A549 (cell line): ENCODE data around the gene TCF7L2. TPM values are rescaled to one million over a fixed set of nuclear protein-coding genes. Genes with fewer than 3 reads are reported as not detected.

Experiments used
- ATAC-seq, 2 experiments: fragments of 200-7000 bp in 1 of 2; fragments of >200 bp in 1 of 2; cut with Nextera tagmentation in 1 of 2; cut with Tn5 transposase in 1 of 2; 3 replicates each; pipeline versions ENCODE4 v1.8.0 to v1.9.1; 2018 to 2020; ENCODE audit warnings: mild to moderate bottlenecking in 1 of 2, moderate library complexity in 1 of 2
- CTCF ChIA-PET: fragments of 300-600 bp; sonication (Branson Sonifier 250); formaldehyde crosslinking; extraction: SDS; loops from one replicate; lab custom pipeline; 2021; ENCODE audit warnings: antibody characterized with exemption, inconsistent platforms; lab: Yijun Ruan, JAX
- POLR2A ChIA-PET: fragments of 350-600 bp; formaldehyde crosslinking; extraction: SDS; loops from one replicate; lab custom pipeline; 2021; ENCODE audit warnings: antibody characterized with exemption, inconsistent platforms; lab: Yijun Ruan, JAX
- DNase-seq, 2 experiments: peaks; one replicate each; pipeline versions ENCODE4 v3.0.0 to v3.0.0-alpha.2; 2011 to 2016; ENCODE audit warnings: low read depth in 1 of 2, low spot score in 1 of 2
- FAIRE-seq: peaks from 2 replicates; lab custom pipeline; 2011; peaks lifted over from hg19 to GRCh38; lab: Jason Lieb, UNC
- H3K27ac ChIP-seq, 2 experiments: fragments of >200 bp; sonication (Bioruptor Twin); formaldehyde crosslinking; 3 replicates each; pipeline ENCODE4 v1.5.1; 2016 to 2017
- H3K4me1 ChIP-seq: fragments of >200 bp; sonication (Bioruptor Twin); formaldehyde crosslinking; 3 replicates; pipeline ENCODE4 v1.6.1; 2016
- H3K4me2 ChIP-seq: fragments of >200 bp; sonication (Bioruptor Twin); formaldehyde crosslinking; 3 replicates; pipeline ENCODE4 v1.6.1; 2016
- H3K4me3 ChIP-seq: fragments of >200 bp; sonication (Bioruptor Twin); formaldehyde crosslinking; 3 replicates; pipeline ENCODE4 v1.5.1; 2016
- H3K9me3 ChIP-seq: fragments of >200 bp; sonication (Bioruptor Twin); formaldehyde crosslinking; 3 replicates; pipeline ENCODE4 v1.6.1; 2016
- BHLHE40 ChIP-seq: IDR thresholded peaks from 2 replicates; pipeline ENCODE4 v1.6.1; 2012; ENCODE audit warnings: low read depth, low read length, inconsistent platforms
- CBX8 ChIP-seq: fragments of 200-600 bp; sonication (generic); IDR thresholded peaks from 2 replicates; pipeline ENCODE4 v1.6.1; 2016
- CHD2 ChIP-seq: fragments of 150-350 bp; IDR thresholded peaks from 2 replicates; pipeline ENCODE4 v1.6.1; 2014; ENCODE audit warnings: low read length; ENCODE audit not compliant: partially characterized antibody
- CHD4 ChIP-seq: fragments of 200-600 bp; sonication (generic); IDR thresholded peaks from 2 replicates; pipeline ENCODE4 v1.6.1; 2016; ENCODE audit warnings: antibody characterized with exemption, mild to moderate bottlenecking, borderline replicate concordance
- EHF ChIP-seq: fragments of 250-450 bp; sonication (Bioruptor Pico); IDR thresholded peaks from 2 replicates; pipeline ENCODE4 v1.5.0; 2020; ENCODE audit warnings: mild to moderate bottlenecking
- EHMT2 ChIP-seq: fragments of 200-600 bp; sonication (generic); IDR thresholded peaks from 2 replicates; pipeline ENCODE4 v1.6.1; 2016; ENCODE audit warnings: antibody characterized with exemption, low read depth, mild to moderate bottlenecking, moderate library complexity
- EP300 ChIP-seq, 2 experiments: fragments of >200 bp; sonication (Bioruptor Twin); formaldehyde crosslinking; IDR thresholded peaks; 2 replicates in 1 of 2; 3 replicates in 1 of 2; pipeline ENCODE4 v1.6.1; 2016 to 2017
- ESRRA ChIP-seq: fragments of 150-350 bp; IDR thresholded peaks from 2 replicates; pipeline ENCODE4 v1.6.1; 2014; ENCODE audit warnings: mild to moderate bottlenecking, low read length, borderline replicate concordance
- FOSB ChIP-seq: fragments of 250-450 bp; sonication (Bioruptor Pico); IDR thresholded peaks from 2 replicates; pipeline ENCODE4 v1.5.0; 2020; ENCODE audit warnings: mild to moderate bottlenecking, moderate library complexity
- GATA3 ChIP-seq: IDR thresholded peaks from 2 replicates; pipeline ENCODE4 v1.6.1; 2012; ENCODE audit warnings: borderline replicate concordance
- HOXB5 ChIP-seq: fragments of 250-450 bp; sonication (Bioruptor Pico); IDR thresholded peaks from 2 replicates; pipeline ENCODE4 v1.5.0; 2020; ENCODE audit warnings: mild to moderate bottlenecking, moderate library complexity
- JUNB ChIP-seq: fragments of >200 bp; sonication (Bioruptor Twin); formaldehyde crosslinking; IDR thresholded peaks from 2 replicates; pipeline ENCODE4 v1.6.1; 2016
- MAFK ChIP-seq: fragments of 450-650 bp; IDR thresholded peaks from 2 replicates; pipeline ENCODE4 v1.6.1; 2014; ENCODE audit not compliant: partially characterized antibody
- MAZ ChIP-seq: fragments of 150-350 bp; IDR thresholded peaks from 2 replicates; pipeline ENCODE4 v1.6.1; 2014; ENCODE audit warnings: antibody characterized with exemption, low read depth, low read length, borderline replicate concordance
- MYC ChIP-seq: IDR thresholded peaks from 2 replicates; pipeline ENCODE4 v1.6.1; 2012; ENCODE audit warnings: mild to moderate bottlenecking, inconsistent platforms, low read length, improper control_type of control experiment, borderline replicate concordance
- PHF8 ChIP-seq: fragments of 200-600 bp; sonication (generic); IDR thresholded peaks from 2 replicates; pipeline ENCODE4 v1.6.1; 2016; ENCODE audit warnings: low read depth, mild to moderate bottlenecking, antibody characterized with exemption, moderate library complexity, borderline replicate concordance
- POLR2A ChIP-seq: IDR thresholded peaks from 2 replicates; pipeline ENCODE4 v1.6.1; 2012; ENCODE audit warnings: mild to moderate bottlenecking, low read length
- RAD21 ChIP-seq, 2 experiments: fragments of >200 bp in 1 of 2; sonication (Bioruptor Twin) in 1 of 2; formaldehyde crosslinking in 1 of 2; IDR thresholded peaks in 1 of 2; conservative IDR thresholded peaks in 1 of 2; 2 replicates in 1 of 2; 3 replicates in 1 of 2; pipeline ENCODE4 v1.6.1; 2012 to 2018; ENCODE audit warnings: inconsistent platforms in 1 of 2
- RFX5 ChIP-seq: fragments of 450-650 bp; IDR thresholded peaks from 2 replicates; pipeline ENCODE4 v1.7.1; 2014; ENCODE audit warnings: antibody characterized with exemption, mild to moderate bottlenecking, moderate library complexity
- SREBF2 ChIP-seq: fragments of 450-650 bp; IDR thresholded peaks from 2 replicates; pipeline ENCODE4 v1.6.1; 2014; ENCODE audit warnings: mild to moderate bottlenecking, moderate library complexity
- ZC3H11A ChIP-seq: fragments of 450-650 bp; IDR thresholded peaks from 2 replicates; pipeline ENCODE4 v1.6.1; 2014; ENCODE audit warnings: antibody characterized with exemption, mild to moderate bottlenecking
- ZSCAN20 ChIP-seq: fragments of 250-450 bp; sonication (Bioruptor Pico); IDR thresholded peaks from 2 replicates; pipeline ENCODE4 v1.8.0; 2022; ENCODE audit warnings: mild to moderate bottlenecking, moderate library complexity
- WGBS: methylation state at CpG from one replicate; pipeline ENCODE4 v1.1.6; 2017; ENCODE audit errors: missing lambda C conversion rate; 5-methylcytosine and 5-hydroxymethylcytosine counted together
- polyA plus RNA-seq, 4 experiments: library from polyadenylated mRNA; depleted of rRNA in 3 of 4; stranded (reverse); fragments of >200 nt; fragmentation: RNase III in 1 of 4; extraction: RNeasy Plus Mini Kit Qiagen cat#74134 plus additional on column Dnase treatment in 1 of 4; gene quantifications; 2 replicates in 3 of 4; 3 replicates in 1 of 4; pipeline ENCODE4 v1.2.3, GENCODE V29; 2011 to 2017
- TF ChIP-seq, protein P1 (sequence below): fragments of >200 bp; sonication (Bioruptor Twin); formaldehyde crosslinking; IDR thresholded peaks from 2 replicates; pipeline ENCODE4 v1.6.1; 2016
- TF ChIP-seq, protein P2 (sequence below): IDR thresholded peaks from 2 replicates; pipeline ENCODE4 v1.6.1; 2012
- TF ChIP-seq, protein P3 (sequence below): fragments of >200 bp; sonication (Bioruptor Twin); formaldehyde crosslinking; IDR thresholded peaks from 3 replicates; pipeline ENCODE4 v1.5.1; 2016
- TF ChIP-seq, protein P4 (sequence below): fragments of 200-600 bp; sonication (generic); IDR thresholded peaks from 2 replicates; pipeline ENCODE4 v1.6.1; 2016; ENCODE audit warnings: antibody characterized with exemption, mild to moderate bottlenecking, moderate library complexity
- TF ChIP-seq, protein P5 (sequence below): IDR thresholded peaks from 2 replicates; pipeline ENCODE4 v1.6.1; 2012

The TCF7L2 gene
- polyA plus RNA-seq, 2 of the 4 experiments (the other 2 are of a cell fraction): 11.3 to 14.5 TPM

DNA sequence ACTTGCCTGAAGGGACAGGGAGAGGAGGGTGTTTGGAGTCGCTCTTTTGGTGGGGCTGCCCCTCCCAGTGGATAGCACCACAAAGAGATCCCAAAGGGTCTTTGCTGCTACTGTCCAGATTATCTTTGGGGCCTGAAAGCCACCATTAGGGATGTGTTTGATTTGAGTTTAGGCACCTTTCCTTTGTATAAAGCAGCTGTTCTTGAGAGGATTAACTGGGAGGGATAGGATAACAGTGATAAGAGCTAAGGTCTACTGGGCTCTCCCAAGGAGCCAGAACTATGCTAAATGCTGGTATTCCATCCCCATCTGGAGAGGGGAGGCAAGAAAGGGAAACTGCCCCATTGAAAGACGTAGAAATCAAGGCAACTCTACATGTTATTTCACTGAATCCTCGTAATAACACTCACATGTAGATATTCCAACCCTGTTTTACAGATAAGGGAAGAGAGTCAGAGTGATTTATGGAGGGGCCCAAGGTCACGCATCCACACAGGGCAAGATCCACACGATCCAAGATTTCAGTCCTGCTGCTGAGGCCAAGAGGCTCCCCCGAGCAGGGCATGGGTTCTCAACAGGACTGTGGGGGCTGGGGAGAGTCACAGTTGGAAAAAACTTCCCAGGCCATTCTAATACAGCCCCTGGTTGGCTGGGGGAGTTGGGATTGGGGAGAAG, 11.1 kb upstream of the TCF7L2 start:
- H3K9me3 ChIP-seq: no peaks in the 10 kb centered on the region
- no peak overlapping the region for H3K4me3 ChIP-seq
- H3K27ac ChIP-seq: no peak overlapping the region
- POLR2A ChIA-PET: no interaction called here
- H3K4me2 ChIP-seq: no peak overlapping the region
- 86% methylated on average over 6 of the region's 6 CpGs for WGBS
- H3K4me1 ChIP-seq: peaks cover 3% of the 10 kb centered on the region; the same call in 1 of the 3 replicates
- TF ChIP-seq RAD21 (conservative IDR thresholded peaks at IDR 0.05 in 1 of 2, IDR thresholded peaks at IDR 0.05 in 1 of 2): no peak
- TF ChIP-seq EHF (CRISPR knock-in tag): no peak
- TF ChIP-seq, protein P1, sequence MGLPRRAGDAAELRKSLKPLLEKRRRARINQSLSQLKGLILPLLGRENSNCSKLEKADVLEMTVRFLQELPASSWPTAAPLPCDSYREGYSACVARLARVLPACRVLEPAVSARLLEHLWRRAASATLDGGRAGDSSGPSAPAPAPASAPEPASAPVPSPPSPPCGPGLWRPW: no peak
- TF ChIP-seq ZC3H11A: no peak
- no peak for TF ChIP-seq JUNB
- TF ChIP-seq EP300 (IDR thresholded peaks at IDR 0.05): no peak
- no peak for TF ChIP-seq ZSCAN20 (CRISPR knock-in tag)
- TF ChIP-seq PHF8: no peak
- TF ChIP-seq ESRRA: no peak
- no peak for TF ChIP-seq HOXB5
- TF ChIP-seq, protein P2, sequence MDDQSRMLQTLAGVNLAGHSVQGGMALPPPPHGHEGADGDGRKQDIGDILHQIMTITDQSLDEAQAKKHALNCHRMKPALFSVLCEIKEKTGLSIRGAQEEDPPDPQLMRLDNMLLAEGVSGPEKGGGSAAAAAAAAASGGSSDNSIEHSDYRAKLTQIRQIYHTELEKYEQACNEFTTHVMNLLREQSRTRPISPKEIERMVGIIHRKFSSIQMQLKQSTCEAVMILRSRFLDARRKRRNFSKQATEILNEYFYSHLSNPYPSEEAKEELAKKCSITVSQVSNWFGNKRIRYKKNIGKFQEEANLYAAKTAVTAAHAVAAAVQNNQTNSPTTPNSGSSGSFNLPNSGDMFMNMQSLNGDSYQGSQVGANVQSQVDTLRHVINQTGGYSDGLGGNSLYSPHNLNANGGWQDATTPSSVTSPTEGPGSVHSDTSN: no peak
- TF ChIP-seq EHMT2: no peak
- CTCF ChIA-PET: interaction anchor here (1.4 kb wide), 1 partner anchor 19 kb away, joined by 3 read pairs; no protein-coding TSS in a partner anchor
- DNase-seq (no peak), FAIRE-seq (no peak), ATAC-seq (no peak; a peak in 1 of 6 replicates)

DNA sequence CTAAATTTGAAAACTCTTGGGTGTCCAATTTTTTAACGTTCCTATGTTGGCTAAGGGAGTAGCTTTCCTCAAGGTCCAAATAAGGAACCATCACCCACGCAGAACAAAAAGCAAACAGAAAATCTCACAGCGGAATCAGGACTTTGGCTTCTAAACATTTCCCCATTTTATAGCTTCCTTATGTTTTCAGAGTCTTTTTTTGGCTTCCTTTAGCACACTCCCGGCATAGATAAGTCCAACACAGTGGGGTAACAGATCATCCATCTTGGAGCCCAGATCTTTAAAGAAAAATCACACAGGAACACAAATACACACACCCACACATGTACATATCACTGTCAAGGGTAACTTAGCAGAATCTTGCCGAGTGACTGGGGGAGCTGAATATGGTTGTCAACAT, 4.2 kb upstream of the TCF7L2 start:
- CTCF ChIA-PET: interaction anchor here (0.6 to 1.2 kb wide), 2 partner anchors 9 to 48 kb away, joined by 3 read pairs; no protein-coding TSS in a partner anchor
- H3K4me2 ChIP-seq: no peak overlapping the region
- 0 out of 6 replicates have a peak overlapping the region, but pooled peaks of 1 of the 2 experiments have one; percentile 44 for H3K27ac ChIP-seq
- TF ChIP-seq FOSB (CRISPR knock-in tag): no peak
- TF ChIP-seq POLR2A: no peak
- TF ChIP-seq, protein P3, sequence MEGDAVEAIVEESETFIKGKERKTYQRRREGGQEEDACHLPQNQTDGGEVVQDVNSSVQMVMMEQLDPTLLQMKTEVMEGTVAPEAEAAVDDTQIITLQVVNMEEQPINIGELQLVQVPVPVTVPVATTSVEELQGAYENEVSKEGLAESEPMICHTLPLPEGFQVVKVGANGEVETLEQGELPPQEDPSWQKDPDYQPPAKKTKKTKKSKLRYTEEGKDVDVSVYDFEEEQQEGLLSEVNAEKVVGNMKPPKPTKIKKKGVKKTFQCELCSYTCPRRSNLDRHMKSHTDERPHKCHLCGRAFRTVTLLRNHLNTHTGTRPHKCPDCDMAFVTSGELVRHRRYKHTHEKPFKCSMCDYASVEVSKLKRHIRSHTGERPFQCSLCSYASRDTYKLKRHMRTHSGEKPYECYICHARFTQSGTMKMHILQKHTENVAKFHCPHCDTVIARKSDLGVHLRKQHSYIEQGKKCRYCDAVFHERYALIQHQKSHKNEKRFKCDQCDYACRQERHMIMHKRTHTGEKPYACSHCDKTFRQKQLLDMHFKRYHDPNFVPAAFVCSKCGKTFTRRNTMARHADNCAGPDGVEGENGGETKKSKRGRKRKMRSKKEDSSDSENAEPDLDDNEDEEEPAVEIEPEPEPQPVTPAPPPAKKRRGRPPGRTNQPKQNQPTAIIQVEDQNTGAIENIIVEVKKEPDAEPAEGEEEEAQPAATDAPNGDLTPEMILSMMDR: no peak
- no peak for TF ChIP-seq BHLHE40
- FAIRE-seq (no peak), ATAC-seq (no peak), DNase-seq (no peak)
- no peak overlapping the region for H3K4me3 ChIP-seq
- no peaks in the 10 kb centered on the region for H3K9me3 ChIP-seq
- peaks cover 24% of the 10 kb centered on the region; the same call in 2 of the 3 replicates for H3K4me1 ChIP-seq
- WGBS: 62% methylated on average over 5 of the region's 5 CpGs
- POLR2A ChIA-PET: no interaction called here

DNA sequence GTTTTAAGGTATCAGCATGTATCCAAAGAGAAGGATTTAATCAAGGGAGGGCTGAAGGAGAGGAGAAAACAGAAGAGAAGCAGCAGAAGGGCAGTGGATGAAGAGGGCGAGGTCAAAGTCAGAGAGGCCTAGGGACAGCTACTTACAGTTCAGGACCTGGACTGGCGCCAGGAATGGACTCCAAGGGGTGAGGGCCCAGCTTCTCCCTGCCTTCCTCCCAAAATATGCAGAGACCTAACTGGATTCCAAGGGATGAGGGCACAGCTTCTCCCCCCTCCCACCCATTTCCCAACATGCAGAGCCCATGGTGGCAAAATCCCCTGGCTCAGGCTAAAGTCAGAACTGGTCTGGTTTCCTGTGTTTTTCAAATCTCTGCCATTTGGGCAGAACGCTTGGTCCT, 3.4 kb upstream of the TCF7L2 start:
- no peak for DNase-seq
- Histone ChIP-seq H3K4me1 (peaks cover 24% of the 10 kb centered on the region; the same call in 2 of the 3 replicates), H3K9me3 (no peaks in the 10 kb centered on the region), H3K4me2 (no peak overlapping the region; the same call in 2 of the 3 replicates), H3K4me3 (no peak overlapping the region), H3K27ac (peak overlapping the region in 1 of 2 experiments; percentile 44; a peak in 2 of 6 replicates)
- ATAC-seq: no peak
- ChIA-PET CTCF (interaction anchor here (1.2 kb wide), 1 partner anchor 49 kb away, joined by 3 read pairs; no protein-coding TSS in a partner anchor), POLR2A (no interaction called here)
- WGBS: 85% methylated on average over 3 of the region's 3 CpGs
- no peak for FAIRE-seq
- TF ChIP-seq, protein P1: no peak
- TF ChIP-seq, protein P4, sequence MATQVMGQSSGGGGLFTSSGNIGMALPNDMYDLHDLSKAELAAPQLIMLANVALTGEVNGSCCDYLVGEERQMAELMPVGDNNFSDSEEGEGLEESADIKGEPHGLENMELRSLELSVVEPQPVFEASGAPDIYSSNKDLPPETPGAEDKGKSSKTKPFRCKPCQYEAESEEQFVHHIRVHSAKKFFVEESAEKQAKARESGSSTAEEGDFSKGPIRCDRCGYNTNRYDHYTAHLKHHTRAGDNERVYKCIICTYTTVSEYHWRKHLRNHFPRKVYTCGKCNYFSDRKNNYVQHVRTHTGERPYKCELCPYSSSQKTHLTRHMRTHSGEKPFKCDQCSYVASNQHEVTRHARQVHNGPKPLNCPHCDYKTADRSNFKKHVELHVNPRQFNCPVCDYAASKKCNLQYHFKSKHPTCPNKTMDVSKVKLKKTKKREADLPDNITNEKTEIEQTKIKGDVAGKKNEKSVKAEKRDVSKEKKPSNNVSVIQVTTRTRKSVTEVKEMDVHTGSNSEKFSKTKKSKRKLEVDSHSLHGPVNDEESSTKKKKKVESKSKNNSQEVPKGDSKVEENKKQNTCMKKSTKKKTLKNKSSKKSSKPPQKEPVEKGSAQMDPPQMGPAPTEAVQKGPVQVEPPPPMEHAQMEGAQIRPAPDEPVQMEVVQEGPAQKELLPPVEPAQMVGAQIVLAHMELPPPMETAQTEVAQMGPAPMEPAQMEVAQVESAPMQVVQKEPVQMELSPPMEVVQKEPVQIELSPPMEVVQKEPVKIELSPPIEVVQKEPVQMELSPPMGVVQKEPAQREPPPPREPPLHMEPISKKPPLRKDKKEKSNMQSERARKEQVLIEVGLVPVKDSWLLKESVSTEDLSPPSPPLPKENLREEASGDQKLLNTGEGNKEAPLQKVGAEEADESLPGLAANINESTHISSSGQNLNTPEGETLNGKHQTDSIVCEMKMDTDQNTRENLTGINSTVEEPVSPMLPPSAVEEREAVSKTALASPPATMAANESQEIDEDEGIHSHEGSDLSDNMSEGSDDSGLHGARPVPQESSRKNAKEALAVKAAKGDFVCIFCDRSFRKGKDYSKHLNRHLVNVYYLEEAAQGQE: no peak
- TF ChIP-seq, protein P5, sequence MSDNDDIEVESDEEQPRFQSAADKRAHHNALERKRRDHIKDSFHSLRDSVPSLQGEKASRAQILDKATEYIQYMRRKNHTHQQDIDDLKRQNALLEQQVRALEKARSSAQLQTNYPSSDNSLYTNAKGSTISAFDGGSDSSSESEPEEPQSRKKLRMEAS: no peak
- no peak for TF ChIP-seq MYC
- no peak for TF ChIP-seq CHD4
- TF ChIP-seq ZSCAN20 (CRISPR knock-in tag): no peak
- no peak for TF ChIP-seq GATA3
- TF ChIP-seq BHLHE40: no peak
- TF ChIP-seq MAZ: no peak
- TF ChIP-seq SREBF2: no peak
- no peak for TF ChIP-seq CHD2
- no peak for TF ChIP-seq ESRRA
- TF ChIP-seq CBX8: no peak
- TF ChIP-seq MAFK: no peak
- TF ChIP-seq RFX5: no peak
- no peak for TF ChIP-seq EHMT2
